Gastroesophageal sphincter (tissue), 3 donors: Measurements from ENCODE around the gene RXRA.

Experiments used
- CTCF ChIP-seq, 4 experiments: fragments of 200-600 bp in 2 of 4; fragments of 450-650 bp in 2 of 4; sonication (generic) in 1 of 4; IDR thresholded peaks; one replicate each; pipeline ENCODE4 v1.5.1; 2017 to 2019; ENCODE audit warnings: antibody characterized with exemption in 4 of 4, mild to moderate bottlenecking in 2 of 4, moderate library complexity in 2 of 4
- EP300 ChIP-seq: sonication (generic); formaldehyde crosslinking; IDR thresholded peaks from one replicate; pipeline ENCODE4 v1.6.1; 2017; ENCODE audit warnings: antibody characterized with exemption, mild to moderate bottlenecking

GRCh38 chr9:134285215-134285845, 40.9 kb upstream of the RXRA start:
- no peak for TF ChIP-seq CTCF (IDR thresholded peaks at IDR 0.05)
- TF ChIP-seq EP300 = no peak
